Osteocyte (in vitro differentiated cells): ENCODE results near the gene ACTN2. TPM values are rescaled to one million over a fixed set of nuclear protein-coding genes. Genes with fewer than 3 reads are reported as not detected.

Source experiments
- DNase-seq: peaks from one replicate; pipeline ENCODE4 v3.0.0; 2021; ENCODE audit warnings: mixed read lengths; ENCODE audit not compliant: unreplicated experiment; ENCODE audit errors: extremely low spot score
- H3K27ac Mint-ChIP-seq: one replicate; pipeline ENCODE4 v1.8.0; 2021; ENCODE audit warnings: mild to moderate bottlenecking, mixed read lengths; ENCODE audit not compliant: unreplicated experiment
- H3K27me3 Mint-ChIP-seq: one replicate; pipeline ENCODE4 v1.8.0; 2021; ENCODE audit warnings: mixed read lengths; ENCODE audit not compliant: unreplicated experiment
- H3K36me3 Mint-ChIP-seq: one replicate; pipeline ENCODE4 v1.8.0; 2021; ENCODE audit warnings: mixed read lengths; ENCODE audit not compliant: unreplicated experiment
- H3K4me1 Mint-ChIP-seq: one replicate; pipeline ENCODE4 v1.8.0; 2021; ENCODE audit warnings: mixed read lengths; ENCODE audit not compliant: unreplicated experiment
- H3K4me3 Mint-ChIP-seq: one replicate; pipeline ENCODE4 v1.8.0; 2021; ENCODE audit warnings: mild to moderate bottlenecking, moderate library complexity, mixed read lengths; ENCODE audit not compliant: unreplicated experiment
- H3K9me3 Mint-ChIP-seq: one replicate; pipeline ENCODE4 v1.8.0; 2021; ENCODE audit warnings: mixed read lengths; ENCODE audit not compliant: unreplicated experiment
- CTCF ChIP-seq: fragments of 200-600 bp; sonication (generic); IDR thresholded peaks from 2 replicates; pipeline ENCODE4 v1.5.0; 2021; ENCODE audit warnings: antibody characterized with exemption, mild to moderate bottlenecking, moderate library complexity
- total RNA-seq: library from RNA; stranded (reverse); gene quantifications from 2 replicates; pipeline ENCODE4 v1.2.1, GENCODE V29; 2021

The ACTN2 gene
- total RNA-seq, 1 donor from 2014 or later: not detected

DNA sequence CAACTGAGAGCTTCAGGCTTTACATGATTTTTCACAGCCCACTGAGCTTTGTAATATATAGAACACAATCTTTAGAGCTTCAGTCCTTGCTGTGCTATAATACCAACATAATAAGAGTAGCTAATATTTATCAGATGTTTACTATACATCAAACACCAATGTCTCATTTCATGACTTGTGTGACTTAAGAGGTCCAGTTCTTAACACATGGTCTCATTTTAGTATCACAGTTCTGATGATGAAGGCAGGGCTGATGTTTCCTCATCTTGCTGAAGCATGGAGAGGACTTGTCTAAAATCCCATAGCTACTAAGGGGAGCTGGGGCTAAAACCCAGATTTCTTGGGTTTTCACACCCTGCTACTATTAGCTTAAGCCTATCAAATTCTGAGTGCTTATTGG is 114.3 kb downstream of the ACTN2 start:
- peaks cover 17% of the 10 kb centered on the region for H3K4me1 Mint-ChIP-seq
- no peaks in the 10 kb centered on the region for H3K9me3 Mint-ChIP-seq
- H3K27me3 Mint-ChIP-seq: no peaks in the 10 kb centered on the region
- no peak for DNase-seq
- TF ChIP-seq CTCF: no peak
- H3K4me3 Mint-ChIP-seq: no peak overlapping the region
- H3K27ac Mint-ChIP-seq: no peak overlapping the region
- H3K36me3 Mint-ChIP-seq: peaks cover 7% of the 10 kb centered on the region

GRCh38 chr1:236802264-236802663 is 116.0 kb downstream of the ACTN2 start:
- no peak for DNase-seq
- no peaks in the 10 kb centered on the region for H3K27me3 Mint-ChIP-seq
- no peak overlapping the region for H3K4me3 Mint-ChIP-seq
- H3K36me3 Mint-ChIP-seq: peaks cover 7% of the 10 kb centered on the region
- TF ChIP-seq CTCF: no peak
- no peaks in the 10 kb centered on the region for H3K9me3 Mint-ChIP-seq
- H3K4me1 Mint-ChIP-seq: peaks cover 7% of the 10 kb centered on the region
- no peak overlapping the region for H3K27ac Mint-ChIP-seq

DNA sequence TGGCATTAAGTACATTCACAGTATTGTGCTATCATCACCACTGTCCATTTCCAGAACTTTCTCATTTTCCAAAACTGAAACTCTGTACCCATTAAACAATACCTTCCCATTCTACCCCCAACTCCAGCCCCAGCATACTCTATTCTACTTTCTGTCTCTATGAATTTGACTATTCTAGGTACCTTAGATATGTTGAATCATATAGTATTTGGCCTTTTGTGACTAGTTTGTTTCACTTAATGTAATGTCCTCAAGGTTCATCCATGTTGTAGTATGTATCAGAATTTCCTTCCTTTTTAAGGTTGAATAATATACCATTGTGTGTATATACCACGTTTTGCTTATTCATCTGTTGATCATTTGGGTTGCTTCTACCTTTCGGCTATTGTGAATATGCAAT is 120.3 kb downstream of the ACTN2 start:
- Mint-ChIP-seq H3K27me3 (no peaks in the 10 kb centered on the region), H3K9me3 (no peaks in the 10 kb centered on the region)

DNA sequence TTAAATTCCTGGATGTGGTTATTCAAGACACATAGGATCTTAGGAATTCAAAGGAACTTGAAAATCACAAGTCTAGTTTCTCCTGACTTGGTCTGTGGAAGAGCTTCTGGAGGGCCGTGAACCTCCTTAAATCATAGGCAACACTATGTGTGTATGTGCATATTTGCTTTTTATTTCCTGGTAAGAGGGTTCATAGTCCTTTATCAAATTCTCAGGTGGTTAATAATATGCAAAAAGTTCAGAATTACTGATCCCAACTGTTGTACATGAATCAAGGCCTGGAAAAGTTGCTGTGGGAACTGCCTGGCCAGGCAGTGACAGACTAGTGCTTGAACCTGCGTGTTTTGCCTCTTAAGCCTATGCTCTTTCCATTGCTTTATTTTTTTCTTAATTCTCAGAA is 121.7 kb downstream of the ACTN2 start:
- H3K36me3 Mint-ChIP-seq: peaks cover 30% of the 10 kb centered on the region
- no peak overlapping the region for H3K4me3 Mint-ChIP-seq
- no peak for TF ChIP-seq CTCF
- H3K9me3 Mint-ChIP-seq: no peaks in the 10 kb centered on the region
- no peaks in the 10 kb centered on the region for H3K27me3 Mint-ChIP-seq
- H3K27ac Mint-ChIP-seq: no peak overlapping the region
- H3K4me1 Mint-ChIP-seq: no peaks in the 10 kb centered on the region
- DNase-seq: no peak

More for the DNA sequence above, 120.3 kb downstream of the ACTN2 start:
- DNase-seq: no peak
- no peak overlapping the region for H3K27ac Mint-ChIP-seq
- no peaks in the 10 kb centered on the region for H3K4me1 Mint-ChIP-seq
- no peak for TF ChIP-seq CTCF
- peaks cover 23% of the 10 kb centered on the region for H3K36me3 Mint-ChIP-seq
- no peak overlapping the region for H3K4me3 Mint-ChIP-seq

DNA sequence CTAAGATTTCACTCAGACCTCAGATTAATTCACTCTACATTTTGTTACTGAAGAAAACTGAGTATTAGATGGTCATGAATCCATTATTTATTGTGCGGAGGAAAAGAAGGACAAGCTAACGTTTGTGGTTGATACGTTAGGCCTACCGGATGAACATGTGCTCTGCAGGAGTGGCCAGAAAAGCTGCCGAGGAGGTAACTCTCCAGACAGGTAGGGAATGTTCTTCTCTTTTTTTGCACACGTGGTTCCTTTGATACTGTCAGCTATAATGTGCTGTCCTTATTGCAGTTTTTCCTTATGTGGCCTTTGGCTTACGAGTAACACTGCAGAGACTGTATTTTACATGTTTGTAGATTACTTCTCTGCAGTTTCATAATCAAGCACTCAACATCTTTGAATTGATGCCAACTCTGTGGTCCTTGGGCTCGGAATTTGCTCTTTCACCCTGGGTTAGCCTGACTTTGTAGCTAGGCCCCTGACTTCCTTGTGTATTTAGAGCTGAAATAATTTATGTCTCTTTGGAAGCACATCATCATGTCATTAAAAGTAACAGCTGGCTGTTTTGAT is 122.3 kb downstream of the ACTN2 start:
- Mint-ChIP-seq H3K4me1 (no peaks in the 10 kb centered on the region), H3K27me3 (no peaks in the 10 kb centered on the region), H3K36me3 (peaks cover 33% of the 10 kb centered on the region), H3K9me3 (no peaks in the 10 kb centered on the region), H3K27ac (no peak overlapping the region), H3K4me3 (no peak overlapping the region)
- no peak for TF ChIP-seq CTCF
- no peak for DNase-seq
